ENCODE measurements around the gene AK5.

The AK5 gene

DNA sequence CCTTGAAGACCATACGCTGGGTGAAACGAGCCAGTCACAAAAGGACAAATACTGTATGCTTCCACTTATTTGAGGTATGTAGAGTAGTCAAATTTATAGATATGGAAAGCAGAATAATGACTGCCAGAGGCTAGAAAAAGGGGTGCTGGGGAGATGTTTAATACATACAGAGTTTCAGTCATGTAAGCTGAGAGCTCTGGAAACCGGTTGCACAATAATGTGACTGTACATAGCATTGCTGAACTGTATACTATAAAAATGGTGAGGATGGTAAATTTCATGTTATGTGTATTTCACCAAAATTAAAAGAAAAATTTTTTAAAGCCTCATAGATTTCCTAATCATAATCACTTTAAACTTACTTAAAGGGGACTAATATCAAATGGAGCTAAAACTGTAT is 289.8 kb downstream of the AK5 start:
- H3K4me3 ChIP-seq (ENCODE audit: low read depth in 1 of 2, low read length in 1 of 2): no peak overlapping the region
- no peaks in the 10 kb centered on the region for H3K9me3 ChIP-seq
- H3K27ac ChIP-seq: no peak overlapping the region
- H3K36me3 ChIP-seq: peaks cover 26% of the 10 kb centered on the region
- TF ChIP-seq, protein P1, sequence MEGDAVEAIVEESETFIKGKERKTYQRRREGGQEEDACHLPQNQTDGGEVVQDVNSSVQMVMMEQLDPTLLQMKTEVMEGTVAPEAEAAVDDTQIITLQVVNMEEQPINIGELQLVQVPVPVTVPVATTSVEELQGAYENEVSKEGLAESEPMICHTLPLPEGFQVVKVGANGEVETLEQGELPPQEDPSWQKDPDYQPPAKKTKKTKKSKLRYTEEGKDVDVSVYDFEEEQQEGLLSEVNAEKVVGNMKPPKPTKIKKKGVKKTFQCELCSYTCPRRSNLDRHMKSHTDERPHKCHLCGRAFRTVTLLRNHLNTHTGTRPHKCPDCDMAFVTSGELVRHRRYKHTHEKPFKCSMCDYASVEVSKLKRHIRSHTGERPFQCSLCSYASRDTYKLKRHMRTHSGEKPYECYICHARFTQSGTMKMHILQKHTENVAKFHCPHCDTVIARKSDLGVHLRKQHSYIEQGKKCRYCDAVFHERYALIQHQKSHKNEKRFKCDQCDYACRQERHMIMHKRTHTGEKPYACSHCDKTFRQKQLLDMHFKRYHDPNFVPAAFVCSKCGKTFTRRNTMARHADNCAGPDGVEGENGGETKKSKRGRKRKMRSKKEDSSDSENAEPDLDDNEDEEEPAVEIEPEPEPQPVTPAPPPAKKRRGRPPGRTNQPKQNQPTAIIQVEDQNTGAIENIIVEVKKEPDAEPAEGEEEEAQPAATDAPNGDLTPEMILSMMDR (IDR thresholded peaks at IDR 0.05): no peak
- no peaks in the 10 kb centered on the region for H3K27me3 ChIP-seq
- H3K4me1 ChIP-seq (ENCODE audit: control insufficient read depth in 1 of 2, insufficient read depth in 1 of 2, low read depth in 1 of 2, low read length in 1 of 2): no peaks in the 10 kb centered on the region

DNA sequence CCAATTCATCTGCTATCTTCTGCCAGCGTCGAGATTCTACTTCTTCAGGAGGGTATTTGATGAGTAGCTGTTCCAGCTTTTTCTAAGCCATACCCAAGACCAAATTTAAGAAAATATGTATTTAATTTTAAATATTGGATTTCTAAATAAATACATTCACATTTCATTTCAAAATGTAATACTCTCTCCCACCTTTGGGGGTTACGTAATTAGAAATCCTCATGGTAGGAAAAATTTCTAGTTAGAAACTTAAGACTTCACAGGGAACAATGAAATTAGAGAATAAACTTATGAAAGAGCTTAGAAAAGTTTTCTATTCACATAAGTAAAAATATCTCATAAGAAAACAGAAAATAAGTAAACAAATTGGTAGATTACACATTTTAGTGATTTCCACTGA is 297.7 kb downstream of the AK5 start:
- Histone ChIP-seq H3K4me3 (ENCODE audit: low read depth in 1 of 2, low read length in 1 of 2) (no peak overlapping the region), H3K9me3 (no peaks in the 10 kb centered on the region), H3K27ac (no peak overlapping the region), H3K4me1 (ENCODE audit: control insufficient read depth in 1 of 2, insufficient read depth in 1 of 2, low read depth in 1 of 2, low read length in 1 of 2) (no peaks in the 10 kb centered on the region), H3K36me3 (peaks cover 30% of the 10 kb centered on the region), H3K27me3 (no peaks in the 10 kb centered on the region)
- TF ChIP-seq, protein P1 (IDR thresholded peaks at IDR 0.05): no peak

DNA sequence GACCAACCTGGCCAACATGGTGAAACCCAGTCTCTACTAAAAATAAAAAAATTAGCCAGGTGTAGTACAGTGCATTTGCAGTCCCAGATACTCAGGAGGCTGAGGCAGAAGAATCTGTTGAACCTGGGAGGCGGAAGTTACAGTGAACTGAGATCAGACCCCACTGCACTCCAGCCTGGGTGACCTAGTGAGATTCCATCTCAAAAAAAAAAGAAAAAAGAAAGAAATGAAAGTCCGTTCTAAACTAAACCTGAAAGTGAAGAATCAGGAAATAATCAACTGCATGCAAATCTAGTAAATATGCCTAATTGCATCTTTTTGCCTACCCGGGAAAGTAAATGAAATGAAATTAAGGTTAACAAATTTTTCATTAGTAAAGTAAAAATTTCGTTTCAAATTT is 301.1 kb downstream of the AK5 start:
- peaks cover 13% of the 10 kb centered on the region for H3K36me3 ChIP-seq

DNA sequence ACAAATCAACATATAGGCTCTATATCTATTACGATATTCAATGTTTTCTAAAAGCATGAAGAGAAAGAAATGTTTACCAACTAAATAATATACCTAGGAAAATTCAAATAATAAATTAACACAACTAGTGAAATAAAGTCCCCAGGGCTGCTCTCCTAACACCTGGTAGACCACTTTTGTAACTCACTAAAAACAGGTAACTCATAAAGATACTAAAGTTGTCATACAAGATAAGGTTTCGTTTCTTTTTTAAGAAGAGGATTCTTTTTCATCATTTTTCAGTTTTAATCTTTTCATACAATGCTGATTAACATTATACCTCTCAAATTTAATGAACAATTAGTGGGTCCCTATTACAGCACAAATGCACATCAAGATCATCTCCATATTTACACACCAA is 301.7 kb downstream of the AK5 start:
- H3K4me1 ChIP-seq (ENCODE audit: control insufficient read depth in 1 of 2, insufficient read depth in 1 of 2, low read depth in 1 of 2, low read length in 1 of 2): no peaks in the 10 kb centered on the region
- no peaks in the 10 kb centered on the region for H3K9me3 ChIP-seq
- H3K36me3 ChIP-seq: peaks cover 9% of the 10 kb centered on the region
- H3K4me3 ChIP-seq (ENCODE audit: low read depth in 1 of 2, low read length in 1 of 2): no peak overlapping the region
- TF ChIP-seq, protein P1 (IDR thresholded peaks at IDR 0.05): no peak
- H3K27ac ChIP-seq: no peak overlapping the region
- H3K27me3 ChIP-seq: no peaks in the 10 kb centered on the region

More for the DNA sequence above, 301.1 kb downstream of the AK5 start:
- no peaks in the 10 kb centered on the region for H3K4me1 ChIP-seq (ENCODE audit: control insufficient read depth in 1 of 2, insufficient read depth in 1 of 2, low read depth in 1 of 2, low read length in 1 of 2)
- H3K27me3 ChIP-seq: no peaks in the 10 kb centered on the region
- H3K27ac ChIP-seq: no peak overlapping the region
- no peak overlapping the region for H3K4me3 ChIP-seq (ENCODE audit: low read depth in 1 of 2, low read length in 1 of 2)
- TF ChIP-seq, protein P1 (IDR thresholded peaks at IDR 0.05): no peak
- H3K9me3 ChIP-seq: no peaks in the 10 kb centered on the region

DNA sequence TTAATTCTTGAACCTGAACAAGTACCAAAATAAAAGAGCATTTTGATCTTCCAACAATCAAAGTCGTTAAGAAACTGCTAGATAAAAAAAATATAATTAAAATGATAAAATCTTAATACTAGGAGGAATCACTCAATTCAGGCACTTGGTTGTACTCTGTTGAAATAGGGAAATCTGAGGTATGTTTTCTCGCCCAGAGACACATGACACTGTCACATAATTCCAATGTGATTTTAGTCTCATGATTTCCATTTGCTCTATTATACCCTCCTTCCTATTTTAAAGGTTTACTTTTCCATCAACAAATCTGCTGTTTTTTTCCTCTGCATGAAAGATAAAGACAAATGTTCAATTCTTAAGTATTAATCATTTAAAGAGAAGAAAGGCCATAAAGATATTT is 303.1 kb downstream of the AK5 start:
- TF ChIP-seq, protein P1 (IDR thresholded peaks at IDR 0.05): no peak

More for the DNA sequence above, 303.1 kb downstream of the AK5 start:
- H3K27me3 ChIP-seq: no peaks in the 10 kb centered on the region
- no peaks in the 10 kb centered on the region for H3K4me1 ChIP-seq (ENCODE audit: control insufficient read depth in 1 of 2, insufficient read depth in 1 of 2, low read depth in 1 of 2, low read length in 1 of 2)
- no peak overlapping the region for H3K4me3 ChIP-seq (ENCODE audit: low read depth in 1 of 2, low read length in 1 of 2)
- peaks cover 9% of the 10 kb centered on the region for H3K36me3 ChIP-seq
- H3K27ac ChIP-seq: no peak overlapping the region
- no peaks in the 10 kb centered on the region for H3K9me3 ChIP-seq
